ENCODE measurements around the gene HNF4A. TPM values are rescaled to one million over a fixed set of nuclear protein-coding genes. Genes with fewer than 3 reads are reported as not detected.

Gene HNF4A
- total and polyA plus RNA-seq, 2 of the 13 experiments (the other 11 are each of a cell fraction or from before 2014, with no cell fraction given), result 80.9 to 169 TPM

DNA sequence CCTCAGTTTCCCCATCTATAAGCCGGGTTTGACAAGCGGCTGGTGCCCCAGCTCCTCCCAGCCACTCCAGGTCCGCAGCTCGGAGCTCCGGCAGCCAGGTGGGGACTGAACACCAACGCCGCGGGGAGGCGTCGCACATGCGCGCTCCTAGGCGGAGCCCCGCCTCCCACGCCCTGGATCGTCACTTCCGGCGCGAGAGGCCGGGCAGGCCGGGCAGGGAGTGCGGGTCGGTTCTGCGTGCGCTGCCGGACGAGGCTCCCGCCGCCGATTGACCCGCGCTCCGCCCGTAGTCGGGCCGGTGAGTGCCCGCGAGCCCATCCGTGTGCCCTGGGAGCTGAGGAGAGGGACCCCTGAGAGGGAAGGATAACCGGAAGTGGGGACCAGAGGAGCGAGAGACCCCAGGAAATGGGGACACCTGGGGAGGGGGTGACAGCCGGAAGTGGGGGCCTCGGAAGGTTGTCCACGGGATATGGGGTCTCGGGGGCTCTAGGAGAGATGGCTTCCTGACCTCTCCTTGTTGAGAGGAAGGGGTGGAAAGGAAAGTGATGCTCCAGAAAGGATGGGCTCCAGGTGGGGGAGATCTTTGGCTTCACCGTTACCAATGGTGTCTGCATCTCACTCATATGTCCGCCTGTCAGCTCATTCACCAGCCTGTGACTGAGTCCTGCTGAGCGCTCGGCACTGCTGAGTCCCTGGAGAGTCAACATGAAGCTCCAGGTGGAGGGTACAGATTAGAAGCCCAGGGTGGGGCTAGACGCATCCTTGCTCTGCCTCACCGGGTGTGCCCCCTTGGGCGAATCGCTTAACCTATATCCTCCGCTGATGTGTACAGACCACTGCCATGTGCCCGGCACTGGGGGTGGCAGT lies 120.4 kb downstream of the HNF4A start, which contains the start of gene TTPAL (continued):
- TF ChIP-seq, protein P1, sequence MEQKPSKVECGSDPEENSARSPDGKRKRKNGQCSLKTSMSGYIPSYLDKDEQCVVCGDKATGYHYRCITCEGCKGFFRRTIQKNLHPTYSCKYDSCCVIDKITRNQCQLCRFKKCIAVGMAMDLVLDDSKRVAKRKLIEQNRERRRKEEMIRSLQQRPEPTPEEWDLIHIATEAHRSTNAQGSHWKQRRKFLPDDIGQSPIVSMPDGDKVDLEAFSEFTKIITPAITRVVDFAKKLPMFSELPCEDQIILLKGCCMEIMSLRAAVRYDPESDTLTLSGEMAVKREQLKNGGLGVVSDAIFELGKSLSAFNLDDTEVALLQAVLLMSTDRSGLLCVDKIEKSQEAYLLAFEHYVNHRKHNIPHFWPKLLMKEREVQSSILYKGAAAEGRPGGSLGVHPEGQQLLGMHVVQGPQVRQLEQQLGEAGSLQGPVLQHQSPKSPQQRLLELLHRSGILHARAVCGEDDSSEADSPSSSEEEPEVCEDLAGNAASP (CRISPR knock-in tag; IDR thresholded peaks at IDR 0.05; ENCODE audit: borderline replicate concordance), result peak; percentile 85
- TF ChIP-seq NR2C2 (CRISPR knock-in tag; IDR thresholded peaks at IDR 0.05; ENCODE audit: borderline replicate concordance), result peak; percentile 88
- TF ChIP-seq, protein P2, sequence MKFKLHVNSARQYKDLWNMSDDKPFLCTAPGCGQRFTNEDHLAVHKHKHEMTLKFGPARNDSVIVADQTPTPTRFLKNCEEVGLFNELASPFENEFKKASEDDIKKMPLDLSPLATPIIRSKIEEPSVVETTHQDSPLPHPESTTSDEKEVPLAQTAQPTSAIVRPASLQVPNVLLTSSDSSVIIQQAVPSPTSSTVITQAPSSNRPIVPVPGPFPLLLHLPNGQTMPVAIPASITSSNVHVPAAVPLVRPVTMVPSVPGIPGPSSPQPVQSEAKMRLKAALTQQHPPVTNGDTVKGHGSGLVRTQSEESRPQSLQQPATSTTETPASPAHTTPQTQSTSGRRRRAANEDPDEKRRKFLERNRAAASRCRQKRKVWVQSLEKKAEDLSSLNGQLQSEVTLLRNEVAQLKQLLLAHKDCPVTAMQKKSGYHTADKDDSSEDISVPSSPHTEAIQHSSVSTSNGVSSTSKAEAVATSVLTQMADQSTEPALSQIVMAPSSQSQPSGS (CRISPR knock-in tag; IDR thresholded peaks at IDR 0.05), result peak; percentile 88
- TF ChIP-seq SP5 (CRISPR knock-in tag; IDR thresholded peaks at IDR 0.05; ENCODE audit: borderline replicate concordance, low read depth), result peak; percentile 77; the same call in 1 of the 2 replicates
- no peak for TF ChIP-seq TCF7 (IDR thresholded peaks at IDR 0.05; ENCODE audit: low read depth)
- TF ChIP-seq MIER3 (CRISPR knock-in tag; IDR thresholded peaks at IDR 0.05; ENCODE audit: borderline replicate concordance), result peak; percentile 84
- TF ChIP-seq ELF1 (CRISPR knock-in tag; IDR thresholded peaks at IDR 0.05), result peak; percentile 87
- peak; percentile 82; the same call in 1 of the 2 replicates for TF ChIP-seq ZNF224 (CRISPR knock-in tag; IDR thresholded peaks at IDR 0.05)
- peak in 1 of 2 experiments; percentile 96; a peak in 1 of 4 replicates for TF ChIP-seq KLF16 (CRISPR knock-in tag; IDR thresholded peaks at IDR 0.05)
- peak; percentile 62 for TF ChIP-seq STAG1 (CRISPR knock-in tag; IDR thresholded peaks at IDR 0.05)
- peak; percentile 84; the same call in 1 of the 2 replicates for TF ChIP-seq CCDC6 (CRISPR knock-in tag; IDR thresholded peaks at IDR 0.05)
- TF ChIP-seq, protein P3, sequence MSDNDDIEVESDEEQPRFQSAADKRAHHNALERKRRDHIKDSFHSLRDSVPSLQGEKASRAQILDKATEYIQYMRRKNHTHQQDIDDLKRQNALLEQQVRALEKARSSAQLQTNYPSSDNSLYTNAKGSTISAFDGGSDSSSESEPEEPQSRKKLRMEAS (IDR thresholded peaks at IDR 0.05), result peak; percentile 94
- TF ChIP-seq, protein P4, sequence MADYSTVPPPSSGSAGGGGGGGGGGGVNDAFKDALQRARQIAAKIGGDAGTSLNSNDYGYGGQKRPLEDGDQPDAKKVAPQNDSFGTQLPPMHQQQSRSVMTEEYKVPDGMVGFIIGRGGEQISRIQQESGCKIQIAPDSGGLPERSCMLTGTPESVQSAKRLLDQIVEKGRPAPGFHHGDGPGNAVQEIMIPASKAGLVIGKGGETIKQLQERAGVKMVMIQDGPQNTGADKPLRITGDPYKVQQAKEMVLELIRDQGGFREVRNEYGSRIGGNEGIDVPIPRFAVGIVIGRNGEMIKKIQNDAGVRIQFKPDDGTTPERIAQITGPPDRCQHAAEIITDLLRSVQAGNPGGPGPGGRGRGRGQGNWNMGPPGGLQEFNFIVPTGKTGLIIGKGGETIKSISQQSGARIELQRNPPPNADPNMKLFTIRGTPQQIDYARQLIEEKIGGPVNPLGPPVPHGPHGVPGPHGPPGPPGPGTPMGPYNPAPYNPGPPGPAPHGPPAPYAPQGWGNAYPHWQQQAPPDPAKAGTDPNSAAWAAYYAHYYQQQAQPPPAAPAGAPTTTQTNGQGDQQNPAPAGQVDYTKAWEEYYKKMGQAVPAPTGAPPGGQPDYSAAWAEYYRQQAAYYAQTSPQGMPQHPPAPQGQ (CRISPR knock-in tag; IDR thresholded peaks at IDR 0.05; ENCODE audit: borderline replicate concordance), result peak; percentile 88; the same call in 1 of the 2 replicates
- TF ChIP-seq BHLHE40 (IDR thresholded peaks at IDR 0.05; ENCODE audit: low read length), result peak; percentile 62
- peak; percentile 90; the same call in 1 of the 2 replicates for TF ChIP-seq DMAP1 (CRISPR knock-in tag; IDR thresholded peaks at IDR 0.05)
- TF ChIP-seq, protein P5, sequence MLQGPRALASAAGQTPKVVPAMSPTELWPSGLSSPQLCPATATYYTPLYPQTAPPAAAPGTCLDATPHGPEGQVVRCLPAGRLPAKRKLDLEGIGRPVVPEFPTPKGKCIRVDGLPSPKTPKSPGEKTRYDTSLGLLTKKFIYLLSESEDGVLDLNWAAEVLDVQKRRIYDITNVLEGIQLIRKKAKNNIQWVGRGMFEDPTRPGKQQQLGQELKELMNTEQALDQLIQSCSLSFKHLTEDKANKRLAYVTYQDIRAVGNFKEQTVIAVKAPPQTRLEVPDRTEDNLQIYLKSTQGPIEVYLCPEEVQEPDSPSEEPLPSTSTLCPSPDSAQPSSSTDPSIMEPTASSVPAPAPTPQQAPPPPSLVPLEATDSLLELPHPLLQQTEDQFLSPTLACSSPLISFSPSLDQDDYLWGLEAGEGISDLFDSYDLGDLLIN (CRISPR knock-in tag; IDR thresholded peaks at IDR 0.05; ENCODE audit: borderline replicate concordance), result peak; percentile 70; the same call in 1 of the 2 replicates
- TF ChIP-seq, protein P6, sequence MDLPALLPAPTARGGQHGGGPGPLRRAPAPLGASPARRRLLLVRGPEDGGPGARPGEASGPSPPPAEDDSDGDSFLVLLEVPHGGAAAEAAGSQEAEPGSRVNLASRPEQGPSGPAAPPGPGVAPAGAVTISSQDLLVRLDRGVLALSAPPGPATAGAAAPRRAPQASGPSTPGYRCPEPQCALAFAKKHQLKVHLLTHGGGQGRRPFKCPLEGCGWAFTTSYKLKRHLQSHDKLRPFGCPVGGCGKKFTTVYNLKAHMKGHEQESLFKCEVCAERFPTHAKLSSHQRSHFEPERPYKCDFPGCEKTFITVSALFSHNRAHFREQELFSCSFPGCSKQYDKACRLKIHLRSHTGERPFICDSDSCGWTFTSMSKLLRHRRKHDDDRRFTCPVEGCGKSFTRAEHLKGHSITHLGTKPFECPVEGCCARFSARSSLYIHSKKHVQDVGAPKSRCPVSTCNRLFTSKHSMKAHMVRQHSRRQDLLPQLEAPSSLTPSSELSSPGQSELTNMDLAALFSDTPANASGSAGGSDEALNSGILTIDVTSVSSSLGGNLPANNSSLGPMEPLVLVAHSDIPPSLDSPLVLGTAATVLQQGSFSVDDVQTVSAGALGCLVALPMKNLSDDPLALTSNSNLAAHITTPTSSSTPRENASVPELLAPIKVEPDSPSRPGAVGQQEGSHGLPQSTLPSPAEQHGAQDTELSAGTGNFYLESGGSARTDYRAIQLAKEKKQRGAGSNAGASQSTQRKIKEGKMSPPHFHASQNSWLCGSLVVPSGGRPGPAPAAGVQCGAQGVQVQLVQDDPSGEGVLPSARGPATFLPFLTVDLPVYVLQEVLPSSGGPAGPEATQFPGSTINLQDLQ (CRISPR knock-in tag; IDR thresholded peaks at IDR 0.05), result peak; percentile 84; the same call in 1 of the 2 replicates
- peak; percentile 98 for TF ChIP-seq ZNF883 (CRISPR knock-in tag; IDR thresholded peaks at IDR 0.05; ENCODE audit: not compliant biosample characterization)
- 0 out of 2 replicates have a peak, but pooled peaks have one; percentile 1 for TF ChIP-seq STAT5B (CRISPR knock-in tag; IDR thresholded peaks at IDR 0.05)
- TF ChIP-seq HOXA3 (CRISPR knock-in tag; IDR thresholded peaks at IDR 0.05), result peak; percentile 97
